HG03280 (cell line): Measurements from ENCODE around the gene CELA2B.

ENCODE experiments used
- ATAC-seq: cut with Tn5 transposase; IDR thresholded peaks from one replicate; pipeline ENCODE4 v1.9.1; 2021; ENCODE audit warnings: mild to moderate bottlenecking, moderate library complexity; ENCODE audit not compliant: unreplicated experiment

The CELA2B gene

GRCh38 chr1:15524021-15524282, 48.0 kb downstream of the CELA2B start, which contains the start of gene CASP9:
Gene CASP9, minus strand, starts transcription at chr1:15524215. Its CDS starts 15 bp downstream, at chr1:15524200.
- no peak for ATAC-seq

DNA sequence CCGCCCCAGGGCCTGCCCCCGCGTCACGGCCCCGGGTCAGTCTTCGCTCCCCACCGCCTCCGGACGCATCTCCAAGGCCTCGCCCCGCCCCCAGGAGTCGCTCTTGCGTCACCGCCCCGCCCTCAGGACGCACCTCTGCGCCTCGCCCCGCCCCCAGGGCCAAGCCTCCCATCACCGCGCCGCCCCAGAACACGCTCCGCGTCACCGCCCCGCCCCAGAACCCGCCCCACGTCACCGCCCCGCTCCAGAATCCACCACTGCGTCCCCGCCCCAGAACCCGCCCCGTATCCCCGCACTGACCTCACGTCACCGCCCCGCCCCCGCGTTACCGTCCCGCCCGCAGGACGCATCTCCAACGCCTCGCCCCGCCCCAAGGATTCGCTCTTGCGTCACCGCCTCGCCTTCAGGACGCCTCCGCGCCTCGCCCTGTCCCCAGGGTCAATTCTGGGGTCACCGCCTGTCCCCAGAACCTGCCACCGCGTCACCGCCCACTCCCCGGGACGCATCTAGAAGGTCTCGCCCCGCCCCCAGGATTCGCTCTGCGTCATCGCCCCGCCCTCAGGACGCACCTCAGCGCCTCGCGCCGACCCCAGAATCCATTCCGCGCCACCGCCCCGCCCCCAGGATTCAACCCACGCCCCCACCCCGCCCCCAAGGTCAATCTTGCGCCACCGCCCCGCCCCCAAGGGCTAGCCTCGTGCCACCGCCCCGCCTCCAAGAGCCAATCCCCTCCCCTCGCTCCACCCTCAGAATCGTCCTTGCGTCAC, 48.6 kb downstream of the CELA2B start:
- peak; percentile 46 for ATAC-seq

- ATAC-seq: peak; percentile 42
Observed at GRCh38 chr1:15525050-15526020, 49.4 kb downstream of the CELA2B start.

DNA sequence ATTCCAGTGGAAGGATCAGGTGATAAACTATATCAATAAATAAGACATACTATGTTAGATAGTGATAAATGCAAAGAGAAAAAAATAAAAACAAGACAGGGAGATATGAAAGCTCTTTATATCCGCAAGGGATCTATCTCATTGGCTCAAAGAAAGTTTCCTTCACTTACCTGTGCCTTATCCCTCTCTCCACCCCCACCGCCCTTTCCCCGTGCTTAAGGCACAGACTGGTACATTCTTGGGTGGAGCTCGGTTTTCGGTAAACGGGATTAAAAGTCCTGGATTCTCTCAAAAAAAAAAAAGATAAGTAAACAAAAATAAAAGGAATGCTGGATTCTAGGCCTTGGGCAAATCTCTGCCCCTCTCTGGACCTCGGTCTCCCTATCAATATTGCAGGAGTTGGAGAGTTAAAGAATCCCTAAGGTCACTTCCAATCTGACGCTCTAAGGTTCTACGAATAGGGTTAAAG, 50.2 kb downstream of the CELA2B start:
- no peak for ATAC-seq

GRCh38 chr1:15526490-15527339, 50.8 kb downstream of the CELA2B start, which contains the start of gene DNAJC16:
Gene DNAJC16, plus strand, starts transcription at chr1:15526848. Its CDS starts 2,258 bp downstream, at chr1:15529106.
- peak; percentile 49 for ATAC-seq

DNA sequence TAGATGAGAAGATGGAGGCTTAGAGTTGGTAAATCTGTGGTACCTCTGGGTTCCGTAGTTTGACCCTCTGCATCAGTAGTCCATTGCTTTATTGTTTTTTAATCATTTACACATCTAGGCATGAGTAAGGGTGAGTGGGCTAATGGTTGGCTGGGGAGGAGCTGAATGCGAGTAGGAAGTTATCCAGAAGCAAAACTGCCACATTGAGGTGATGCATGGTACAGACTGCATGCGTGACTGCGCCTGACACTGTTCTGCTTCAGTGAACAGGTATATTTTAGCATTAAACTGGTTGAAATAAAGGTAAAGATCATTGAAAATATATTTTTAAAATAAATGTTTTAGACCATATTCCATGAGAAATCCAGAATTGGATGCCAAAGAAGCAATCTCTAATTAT, 55.1 kb downstream of the CELA2B start:
- ATAC-seq: no peak

DNA sequence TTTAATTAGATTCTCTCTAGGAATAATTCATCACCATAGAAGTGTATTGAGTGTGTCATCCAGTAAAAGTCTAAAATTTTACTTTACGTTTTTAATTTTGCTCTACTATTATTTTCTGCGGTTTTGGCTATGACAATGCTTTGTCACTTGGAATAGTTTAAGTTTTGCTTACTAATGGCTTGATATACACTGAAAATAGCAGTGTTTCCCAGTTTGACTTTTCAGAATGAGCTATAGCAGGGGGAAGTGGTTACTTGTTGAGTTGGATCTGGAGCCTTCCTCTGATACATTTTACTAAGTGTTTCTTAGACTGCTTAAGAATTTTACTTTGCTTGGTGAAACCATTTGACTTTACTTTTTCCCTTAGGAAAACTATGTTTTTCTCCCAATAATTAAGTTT, 55.8 kb downstream of the CELA2B start:
- no peak for ATAC-seq

DNA sequence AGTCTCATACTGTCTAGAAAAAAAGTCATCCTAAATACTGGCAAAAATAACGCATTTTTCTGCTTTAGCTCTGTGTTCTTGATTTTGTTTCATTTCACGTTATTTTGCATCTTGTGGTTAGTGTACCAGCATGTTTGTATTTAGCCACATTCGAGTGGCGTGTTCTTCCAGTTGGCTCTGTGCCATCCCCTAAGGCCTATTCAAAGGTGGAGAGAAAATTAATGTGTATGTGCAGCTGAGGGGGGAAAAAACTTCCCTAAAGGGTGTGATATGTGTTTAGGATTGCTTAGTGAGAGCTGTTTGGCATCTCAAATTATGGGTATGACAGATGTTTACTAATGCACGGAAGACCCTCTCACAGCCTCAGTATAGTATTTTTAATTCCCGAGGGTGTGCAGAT, 62.9 kb downstream of the CELA2B start:
- ATAC-seq: no peak

DNA sequence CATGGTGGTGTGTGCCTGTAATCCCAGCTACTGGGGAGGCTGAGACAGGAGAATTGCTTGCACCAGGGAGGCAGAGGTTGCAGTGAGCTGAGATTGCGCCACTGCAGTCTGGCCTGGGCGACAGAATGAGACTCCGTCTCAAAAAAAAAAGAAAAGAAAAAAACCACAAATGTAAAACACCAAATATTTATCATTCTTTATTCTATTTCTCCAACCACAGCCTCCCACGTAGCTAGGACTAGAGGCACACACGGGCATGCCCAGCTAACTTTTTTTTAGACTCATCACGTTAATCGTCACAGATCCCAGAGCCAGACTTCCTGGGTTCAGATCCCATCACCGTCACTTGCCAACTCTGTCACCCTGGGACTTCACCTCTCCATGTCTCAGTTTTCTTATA, 64.3 kb downstream of the CELA2B start:
- ATAC-seq: no peak
